ENCODE data around the gene VAV2.

Gene VAV2

GRCh38 chr9:133991964-133992779 lies at the start of gene VAV2:
Gene VAV2, minus strand, starts transcription at chr9:133992324. Its CDS starts 46 bp downstream, at chr9:133992278.
- peak; percentile 62 for DNase-seq (ENCODE audit: low spot score)

DNA sequence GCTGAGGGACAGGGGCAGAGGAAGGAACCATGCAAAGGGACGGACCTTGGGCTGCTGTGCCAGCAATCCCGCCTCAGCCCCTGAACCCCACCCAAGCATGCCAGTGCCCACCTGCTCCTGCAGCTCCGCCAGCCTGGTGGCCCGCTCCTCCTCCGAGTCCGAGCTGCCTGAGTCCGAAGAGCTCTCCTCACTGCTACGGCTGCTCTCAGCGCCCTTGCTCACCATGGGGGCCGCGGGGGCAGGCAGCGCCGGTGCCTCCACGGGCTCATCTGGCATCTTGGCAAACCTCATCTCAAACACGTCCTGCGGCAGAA lies 49.5 kb upstream of the VAV2 start:
- peak; percentile 3 for DNase-seq (ENCODE audit: low spot score)

- DNase-seq (ENCODE audit: low spot score), result peak; percentile 14
Measured at GRCh38 chr9:134040781-134041648, 48.9 kb upstream of the VAV2 start.

- DNase-seq (ENCODE audit: low spot score), result peak; percentile 4
Measured at GRCh38 chr9:134040176-134040565, 48.0 kb upstream of the VAV2 start.

- peak; percentile 2 for DNase-seq (ENCODE audit: low spot score)
Measured at GRCh38 chr9:134039386-134040175, 47.5 kb upstream of the VAV2 start.

DNA sequence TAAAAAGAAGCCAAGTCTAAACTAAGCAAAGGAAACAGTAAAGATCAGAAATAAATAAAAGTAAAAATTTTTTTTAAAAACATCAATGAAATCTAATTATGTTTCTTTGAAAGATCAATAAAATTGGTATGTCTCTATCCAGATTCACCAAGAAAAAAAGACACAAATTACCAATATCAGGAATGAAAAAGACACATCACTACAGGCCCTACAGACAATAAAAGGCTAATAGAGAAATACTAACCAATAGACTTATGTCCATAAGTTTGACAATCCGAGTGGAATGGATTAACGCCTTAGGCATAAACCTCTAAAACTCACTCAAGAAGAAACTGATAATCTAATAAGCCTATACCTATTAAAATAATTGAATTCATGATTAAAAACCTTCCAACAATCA lies 45.5 kb upstream of the VAV2 start:
- DNase-seq (ENCODE audit: low spot score), result no peak

- no peak for DNase-seq (ENCODE audit: low spot score)
Measured at GRCh38 chr9:134036130-134036529, 44.0 kb upstream of the VAV2 start.

DNA sequence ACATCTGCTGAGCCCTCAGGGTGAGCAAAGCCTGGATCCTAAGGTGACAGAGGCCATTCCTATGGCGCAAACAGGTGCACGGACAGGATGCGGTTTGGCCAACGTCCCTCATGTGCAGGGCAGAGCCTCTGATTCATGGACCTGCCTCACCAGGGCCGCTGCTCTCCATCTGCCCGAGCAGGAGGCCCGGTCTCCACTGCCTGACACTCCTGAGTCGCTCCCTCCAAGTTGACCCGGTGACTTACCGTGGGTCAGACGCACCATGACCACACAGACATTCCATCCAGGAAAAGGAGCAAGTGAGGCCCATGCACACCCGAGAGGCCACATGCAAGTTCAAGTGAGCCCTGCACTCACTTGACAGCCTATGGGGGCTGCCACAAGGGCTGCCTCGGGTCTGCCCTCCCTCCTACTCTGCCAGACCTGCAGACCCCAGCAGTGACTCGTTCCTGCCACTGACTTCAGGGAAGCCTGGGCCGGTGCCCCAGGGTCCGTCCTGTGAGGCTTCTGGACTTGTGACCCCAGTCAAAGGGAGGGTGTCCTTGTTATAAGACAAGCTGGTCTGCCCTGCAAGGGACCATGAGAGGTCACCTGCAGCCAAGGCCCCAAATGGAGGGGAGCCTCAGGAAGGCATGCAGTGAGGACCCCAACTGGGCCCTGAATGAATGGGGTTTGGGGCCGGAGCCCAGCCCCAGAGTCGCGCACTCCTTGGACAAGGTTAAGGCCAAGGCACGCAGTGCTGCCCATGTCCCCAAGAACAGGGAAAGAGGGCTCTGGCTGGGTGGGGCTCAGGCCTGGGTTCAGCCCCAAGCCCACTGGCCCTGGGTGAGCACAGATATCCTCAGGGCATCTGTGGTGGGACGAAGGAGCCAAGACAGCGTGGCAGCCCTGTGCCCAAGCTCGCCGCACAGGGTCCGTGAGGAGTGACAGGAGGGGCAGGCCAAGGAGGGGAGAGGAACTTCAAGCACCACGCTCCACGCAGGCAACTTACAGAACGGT lies 43.2 kb upstream of the VAV2 start:
- no peak for DNase-seq (ENCODE audit: low spot score)

DNA sequence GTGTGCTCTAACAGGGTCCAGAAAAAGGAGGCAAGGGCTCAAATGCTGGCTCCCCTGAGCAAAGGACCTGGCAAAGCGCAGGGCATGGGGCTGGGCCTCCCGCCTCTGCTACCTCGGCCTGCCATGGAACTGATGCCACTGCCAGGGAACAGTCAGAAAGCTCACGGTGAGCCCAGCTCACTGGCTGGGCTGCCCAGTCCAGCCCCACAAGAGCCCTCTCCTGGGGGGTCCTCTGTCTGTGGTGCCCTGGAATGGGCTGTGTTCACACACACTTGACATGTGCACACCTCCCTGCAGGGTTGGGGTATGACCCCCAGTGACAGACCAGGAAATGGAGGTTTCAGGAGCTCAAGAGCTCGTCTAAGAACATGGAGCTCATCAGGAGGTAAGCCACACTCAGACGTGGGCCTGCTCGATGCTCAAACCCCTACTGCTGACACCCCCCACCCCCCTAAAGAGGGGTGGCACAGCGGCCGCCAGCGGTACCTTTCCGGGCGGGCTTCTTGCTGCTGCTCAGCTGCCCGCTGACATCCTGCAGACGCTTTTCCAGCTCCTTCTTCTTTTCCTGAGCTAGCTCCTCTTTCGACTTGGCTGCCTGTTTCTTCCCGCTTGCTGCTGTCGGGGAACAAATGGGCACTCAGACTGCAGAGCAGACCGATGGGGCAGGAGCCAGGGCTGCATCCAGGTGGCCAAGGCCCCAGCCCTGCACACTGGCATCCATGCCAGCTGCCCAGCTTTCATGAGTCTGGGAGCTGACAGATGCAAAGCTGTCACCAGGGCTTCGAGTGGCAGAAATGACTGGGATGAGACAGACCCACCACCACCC lies 42.3 kb upstream of the VAV2 start:
- DNase-seq (ENCODE audit: low spot score), result no peak

- no peak for DNase-seq (ENCODE audit: low spot score)
Measured at GRCh38 chr9:134033516-134034214, 41.5 kb upstream of the VAV2 start.

GRCh38 chr9:134032456-134033222 lies 40.5 kb upstream of the VAV2 start:
- DNase-seq (ENCODE audit: low spot score), result no peak

DNA sequence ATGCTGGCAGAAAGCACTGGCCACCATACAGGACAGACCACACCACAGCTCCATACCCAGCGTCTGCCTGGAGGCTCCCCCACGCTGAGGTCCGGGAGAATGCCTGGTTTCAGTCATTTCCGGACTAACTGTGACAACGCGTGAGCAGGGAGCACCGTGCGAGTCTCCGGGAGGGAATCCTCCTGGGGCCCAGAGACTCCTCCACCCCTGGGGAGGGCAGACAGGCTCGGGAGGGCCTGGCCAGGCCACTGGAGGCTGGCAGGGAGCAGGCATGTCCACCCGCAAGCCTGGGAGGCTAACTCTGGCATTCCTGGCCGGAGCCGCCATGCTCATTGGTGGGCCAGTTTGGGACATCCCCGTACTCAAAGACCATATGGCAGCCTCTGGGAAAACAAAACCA lies 39.7 kb upstream of the VAV2 start:
- no peak for DNase-seq (ENCODE audit: low spot score)

DNA sequence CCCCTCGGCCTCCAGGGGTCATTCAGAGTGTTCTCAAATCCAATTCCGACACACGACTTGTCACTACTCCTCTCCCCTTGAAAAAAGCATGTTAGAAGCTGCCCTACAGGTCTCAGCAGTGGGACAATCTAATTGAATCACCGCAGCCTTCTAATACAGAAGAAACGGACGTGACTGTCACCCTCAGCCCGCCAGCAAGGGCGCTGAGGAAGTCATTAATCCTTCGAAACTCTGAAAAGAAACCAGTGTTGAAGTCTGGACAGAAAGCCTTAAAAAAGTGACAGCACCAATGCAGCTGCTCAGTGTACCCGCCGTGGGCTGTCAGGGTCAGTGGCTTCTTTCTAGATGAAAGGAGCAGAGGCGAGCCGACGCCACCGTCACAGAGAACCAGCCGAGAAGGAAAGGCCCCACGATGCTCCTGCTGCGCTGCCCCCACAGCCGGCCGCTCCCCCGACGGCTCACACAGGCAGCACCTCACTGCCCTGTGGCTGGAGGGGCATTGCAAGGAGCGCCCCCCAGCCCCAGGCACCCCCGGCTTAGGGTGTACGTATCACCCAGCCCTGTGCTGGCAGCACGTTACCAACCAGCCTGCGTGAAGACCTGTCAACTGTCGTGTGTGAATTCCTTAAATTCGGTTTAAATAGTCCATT lies 38.8 kb upstream of the VAV2 start:
- DNase-seq (ENCODE audit: low spot score), result no peak

- no peak for DNase-seq (ENCODE audit: low spot score)
Measured at GRCh38 chr9:134029248-134030226, 37.4 kb upstream of the VAV2 start.

GRCh38 chr9:134028575-134029247 lies 36.6 kb upstream of the VAV2 start:
- DNase-seq (ENCODE audit: low spot score), result no peak

GRCh38 chr9:134028076-134028475 lies 36.0 kb upstream of the VAV2 start:
- no peak for DNase-seq (ENCODE audit: low spot score)

- no peak for DNase-seq (ENCODE audit: low spot score)
Measured at GRCh38 chr9:134027561-134027960, 35.4 kb upstream of the VAV2 start.
